ENCODE measurements around the gene SHF.
A peak's percentile ranks its signal among the peaks of the same experiment; 100 is the strongest.

- TF ChIP-seq EZH2 (IDR thresholded peaks at IDR 0.05; ENCODE audit: borderline replicate concordance, low read length) (no peak), CTCF (conservative IDR thresholded peaks at IDR 0.05 in 1 of 2, IDR thresholded peaks at IDR 0.05 in 1 of 2; ENCODE audit: extremely low read depth in 1 of 2, insufficient read depth in 1 of 2, low read depth in 1 of 2, low read length in 2 of 2) (peak; percentile 53 to 83)
Observed at GRCh38 chr15:45198337-45199135, 10.8 kb upstream of the SHF start.
